SK-N-SH (cell line): Measurements from ENCODE around the gene RREB1.

ENCODE experiments used
- EZH2phosphoT487 ChIP-seq: fragments of 200-600 bp; sonication (generic); IDR thresholded peaks from 2 replicates; pipeline ENCODE4 v1.6.1; 2017; ENCODE audit warnings: low read depth, mixed run types, mild to moderate bottlenecking, antibody characterized with exemption, moderate library complexity, borderline replicate concordance
- RAD21 ChIP-seq: IDR thresholded peaks from 2 replicates; pipeline ENCODE4 v1.6.1; 2012; ENCODE audit warnings: mild to moderate bottlenecking, low read length
- TF ChIP-seq, protein P1 (sequence below): fragments of 200-600 bp; sonication (generic); IDR thresholded peaks from 2 replicates; pipeline ENCODE4 v1.6.1; 2017; ENCODE audit warnings: antibody characterized with exemption, mild to moderate bottlenecking, moderate library complexity

DNA sequence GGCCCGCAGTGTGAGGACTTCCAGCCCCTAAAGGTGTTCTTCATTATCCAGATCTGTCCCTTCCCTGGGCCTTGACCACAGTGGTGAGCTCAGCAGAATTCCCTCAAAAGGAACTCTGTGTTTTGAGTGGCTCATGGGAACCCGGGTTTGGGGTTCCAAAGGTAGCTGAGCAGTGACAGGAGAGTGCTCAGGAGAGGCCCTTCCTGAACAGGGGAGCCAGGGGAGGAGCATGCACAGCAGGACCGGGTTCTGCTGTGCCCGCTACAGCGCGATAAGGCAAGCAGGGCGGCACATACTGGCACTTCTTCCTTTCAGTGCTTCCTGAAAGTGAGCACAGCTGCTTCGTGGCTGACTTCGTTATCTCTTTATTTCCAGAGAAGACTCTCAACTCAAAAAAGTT is 117.0 kb downstream of the RREB1 start:
- TF ChIP-seq, protein P1, sequence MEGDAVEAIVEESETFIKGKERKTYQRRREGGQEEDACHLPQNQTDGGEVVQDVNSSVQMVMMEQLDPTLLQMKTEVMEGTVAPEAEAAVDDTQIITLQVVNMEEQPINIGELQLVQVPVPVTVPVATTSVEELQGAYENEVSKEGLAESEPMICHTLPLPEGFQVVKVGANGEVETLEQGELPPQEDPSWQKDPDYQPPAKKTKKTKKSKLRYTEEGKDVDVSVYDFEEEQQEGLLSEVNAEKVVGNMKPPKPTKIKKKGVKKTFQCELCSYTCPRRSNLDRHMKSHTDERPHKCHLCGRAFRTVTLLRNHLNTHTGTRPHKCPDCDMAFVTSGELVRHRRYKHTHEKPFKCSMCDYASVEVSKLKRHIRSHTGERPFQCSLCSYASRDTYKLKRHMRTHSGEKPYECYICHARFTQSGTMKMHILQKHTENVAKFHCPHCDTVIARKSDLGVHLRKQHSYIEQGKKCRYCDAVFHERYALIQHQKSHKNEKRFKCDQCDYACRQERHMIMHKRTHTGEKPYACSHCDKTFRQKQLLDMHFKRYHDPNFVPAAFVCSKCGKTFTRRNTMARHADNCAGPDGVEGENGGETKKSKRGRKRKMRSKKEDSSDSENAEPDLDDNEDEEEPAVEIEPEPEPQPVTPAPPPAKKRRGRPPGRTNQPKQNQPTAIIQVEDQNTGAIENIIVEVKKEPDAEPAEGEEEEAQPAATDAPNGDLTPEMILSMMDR = no peak
- TF ChIP-seq RAD21 (no peak), EZH2phosphoT487 (no peak)
